OCI-LY3 (cell line): ENCODE results near the gene APOL3.

Source experiments
- H2AFZ ChIP-seq: fragments of 200-600, 300-600 bp; shearing (Covaris generic); 2 replicates; pipeline ENCODE4 v1.6.0; 2014; ENCODE audit warnings: antibody characterized with exemption, low read depth, low read length
- H3K27ac ChIP-seq: fragments of 200-600, 300-600 bp; sonication (generic); 2 replicates; pipeline ENCODE4 v1.5.1; 2014; ENCODE audit warnings: mild to moderate bottlenecking, low read length, moderate library complexity, mixed read lengths
- H3K27me3 ChIP-seq: fragments of 200-600, 300-600 bp; sonication (generic); 2 replicates; pipeline ENCODE4 v1.6.1; 2014; ENCODE audit warnings: low read depth, low read length, mixed read lengths
- H3K36me3 ChIP-seq: fragments of 200-600, 300-600 bp; sonication (generic); replicated peaks from 2 replicates; pipeline ENCODE3; 2014; ENCODE audit warnings: low read depth, low read length, mixed read lengths
- H3K4me1 ChIP-seq: fragments of 300-600, 200-600 bp; sonication (generic); 2 replicates; pipeline ENCODE4 v1.6.1; 2014; ENCODE audit warnings: low read length, mixed read lengths
- H3K4me2 ChIP-seq: fragments of 200-600, 300-600 bp; sonication (generic); 2 replicates; pipeline ENCODE4 v1.6.1; 2014; ENCODE audit warnings: low read length, mixed read lengths
- H3K4me3 ChIP-seq: fragments of 300-600, 200-600 bp; sonication (generic); 2 replicates; pipeline ENCODE4 v1.5.1; 2014; ENCODE audit warnings: antibody characterized with exemption, mild to moderate bottlenecking, low read length, moderate library complexity
- H3K79me2 ChIP-seq: fragments of 300-600, 200-600 bp; shearing (Covaris generic); 2 replicates; pipeline ENCODE4 v1.6.1; 2014; ENCODE audit warnings: mild to moderate bottlenecking, low read length, mixed read lengths
- H3K9ac ChIP-seq: fragments of 300-600, 200-600 bp; shearing (Covaris generic); 2 replicates; pipeline ENCODE4 v1.6.0; 2014; ENCODE audit warnings: mild to moderate bottlenecking, low read length, moderate library complexity
- H3K9me3 ChIP-seq: fragments of 200-600, 300-600 bp; shearing (Covaris generic); 2 replicates; pipeline ENCODE4 v1.6.1; 2014; ENCODE audit warnings: low read length, mixed read lengths; ENCODE audit not compliant: insufficient read depth
- H4K20me1 ChIP-seq: fragments of 200-600, 300-600 bp; sonication (generic); 2 replicates; pipeline ENCODE4 v1.6.1; 2016; ENCODE audit warnings: low read length, mixed read lengths; ENCODE audit not compliant: insufficient read depth
- CTCF ChIP-seq: fragments of 200-600, 300-600 bp; sonication (generic); IDR thresholded peaks from 2 replicates; pipeline ENCODE4 v1.5.1; 2014; ENCODE audit warnings: antibody characterized with exemption, low read length, low read depth
- EZH2phosphoT487 ChIP-seq: fragments of 200-600 bp; shearing (Covaris generic); IDR thresholded peaks from 2 replicates; pipeline ENCODE4 v1.6.1; 2018; ENCODE audit warnings: antibody characterized with exemption, mixed run types, low read depth

APOL3 gene

GRCh38 chr22:36185828-36186624, 25.5 kb upstream of the APOL3 start:
- TF ChIP-seq CTCF (no peak), EZH2phosphoT487 (no peak)

GRCh38 chr22:36184433-36185025, 24.0 kb upstream of the APOL3 start:
- H3K9me3 ChIP-seq, result no peaks in the 10 kb centered on the region
- H3K36me3 ChIP-seq, result no peaks in the 10 kb centered on the region
- TF ChIP-seq CTCF, result no peak
- TF ChIP-seq EZH2phosphoT487, result no peak
- H3K27ac ChIP-seq, result no peak overlapping the region
- H3K4me2 ChIP-seq, result no peak overlapping the region
- peaks cover 25% of the 10 kb centered on the region for H3K27me3 ChIP-seq
- H4K20me1 ChIP-seq, result no peaks in the 10 kb centered on the region
- H3K4me1 ChIP-seq, result peaks cover 2% of the 10 kb centered on the region; the same call in 1 of the 2 replicates
- H3K4me3 ChIP-seq, result no peak overlapping the region
- H3K79me2 ChIP-seq, result no peaks in the 10 kb centered on the region
- H3K9ac ChIP-seq, result no peak overlapping the region
- no peak overlapping the region for H2AFZ ChIP-seq

More at GRCh38 chr22:36185828-36186624, 25.5 kb upstream of the APOL3 start:
- H3K36me3 ChIP-seq, result no peaks in the 10 kb centered on the region
- H3K27ac ChIP-seq, result no peak overlapping the region
- peaks cover 29% of the 10 kb centered on the region for H3K27me3 ChIP-seq
- no peaks in the 10 kb centered on the region for H3K79me2 ChIP-seq
- H2AFZ ChIP-seq, result no peak overlapping the region
- H3K9ac ChIP-seq, result no peak overlapping the region
- no peaks in the 10 kb centered on the region for H3K4me1 ChIP-seq
- H3K4me2 ChIP-seq, result no peak overlapping the region
- no peaks in the 10 kb centered on the region for H3K9me3 ChIP-seq
- no peaks in the 10 kb centered on the region for H4K20me1 ChIP-seq
- no peak overlapping the region for H3K4me3 ChIP-seq

- H2AFZ ChIP-seq, result no peak overlapping the region
- H3K27ac ChIP-seq, result no peak overlapping the region
- no peak overlapping the region for H3K9ac ChIP-seq
- H3K4me1 ChIP-seq, result peaks cover 2% of the 10 kb centered on the region; the same call in 1 of the 2 replicates
- H3K9me3 ChIP-seq, result no peaks in the 10 kb centered on the region
- H3K4me3 ChIP-seq, result no peak overlapping the region
- H3K79me2 ChIP-seq, result no peaks in the 10 kb centered on the region
- H4K20me1 ChIP-seq, result no peaks in the 10 kb centered on the region
- TF ChIP-seq CTCF (no peak), EZH2phosphoT487 (no peak)
- no peak overlapping the region for H3K4me2 ChIP-seq
- no peaks in the 10 kb centered on the region for H3K36me3 ChIP-seq
- peaks cover 20% of the 10 kb centered on the region for H3K27me3 ChIP-seq
These were observed 22.9 kb upstream of the APOL3 start for GRCh38 chr22:36183446-36183845.

GRCh38 chr22:36182857-36183256, 22.3 kb upstream of the APOL3 start:
- H3K27me3 ChIP-seq, result peaks cover 14% of the 10 kb centered on the region
- no peaks in the 10 kb centered on the region for H3K9me3 ChIP-seq
- TF ChIP-seq EZH2phosphoT487 (no peak), CTCF (no peak)
- H3K27ac ChIP-seq, result no peak overlapping the region
- no peaks in the 10 kb centered on the region for H4K20me1 ChIP-seq
- no peaks in the 10 kb centered on the region for H3K36me3 ChIP-seq
- H3K4me1 ChIP-seq, result peaks cover 2% of the 10 kb centered on the region; the same call in 1 of the 2 replicates
- no peak overlapping the region for H3K4me2 ChIP-seq
- no peak overlapping the region for H3K4me3 ChIP-seq
- H3K9ac ChIP-seq, result no peak overlapping the region
- H3K79me2 ChIP-seq, result no peaks in the 10 kb centered on the region
- H2AFZ ChIP-seq, result no peak overlapping the region
